HepG2 (cell line): Measurements from ENCODE around the gene KLF16. TPM values are rescaled to one million over a fixed set of nuclear protein-coding genes. Genes with fewer than 3 reads are reported as not detected.

ENCODE experiments used
- AGO2 ChIP-seq: fragments of 200-400 bp; formaldehyde crosslinking; optimal IDR thresholded peaks from 2 replicates; pipeline ENCODE3; 2017; ENCODE audit warnings: mild to moderate bottlenecking, low read depth, low read length, moderate library complexity
- DNMT1 ChIP-seq: sonication (generic); formaldehyde crosslinking; IDR thresholded peaks from 2 replicates; pipeline ENCODE4 v1.5.1; 2020; ENCODE audit warnings: mild to moderate bottlenecking, missing genetic modification reagents
- EHMT2 ChIP-seq: fragments of 200-600 bp; sonication (generic); IDR thresholded peaks from 2 replicates; pipeline ENCODE4 v1.7.0; 2017; ENCODE audit warnings: antibody characterized with exemption, low read depth, low read length, borderline replicate concordance
- HOXA9 ChIP-seq: sonication (generic); formaldehyde crosslinking; IDR thresholded peaks from 2 replicates; pipeline ENCODE4 v1.8.1; 2022; ENCODE audit warnings: missing genetic modification reagents, mild to moderate bottlenecking, moderate library complexity, borderline replicate concordance
- IRX3 ChIP-seq: sonication (generic); formaldehyde crosslinking; IDR thresholded peaks from 2 replicates; pipeline ENCODE4 v1.8.1; 2023; ENCODE audit warnings: mild to moderate bottlenecking, low read depth, missing genetic modification reagents, borderline replicate concordance
- KDM2A ChIP-seq: sonication (generic); formaldehyde crosslinking; IDR thresholded peaks from 2 replicates; pipeline ENCODE4 v1.4.0; 2020; ENCODE audit warnings: low read depth, missing genetic modification reagents, borderline replicate concordance
- POLR2G ChIP-seq: fragments of 200-400 bp; formaldehyde crosslinking; IDR thresholded peaks from 2 replicates; pipeline ENCODE4 v1.6.1; 2018; ENCODE audit warnings: mild to moderate bottlenecking, low read depth, low read length, moderate library complexity
- RFX1 ChIP-seq: fragments of 450-650 bp; IDR thresholded peaks from 2 replicates; pipeline ENCODE4 v1.6.1; 2017
- SKI ChIP-seq: fragments of 450-650 bp; IDR thresholded peaks from one replicate; pipeline ENCODE4 v1.6.1; 2018; ENCODE audit warnings: mild to moderate bottlenecking; ENCODE audit not compliant: partially characterized antibody
- SPEN ChIP-seq: sonication (generic); formaldehyde crosslinking; IDR thresholded peaks from 2 replicates; pipeline ENCODE4 v1.5.1; 2020; ENCODE audit warnings: low read depth, mild to moderate bottlenecking, missing genetic modification reagents
- XRCC5 ChIP-seq: fragments of 200-400 bp; formaldehyde crosslinking; optimal IDR thresholded peaks from 2 replicates; pipeline ENCODE3; 2017; ENCODE audit warnings: mild to moderate bottlenecking, low read length
- ZNF430 ChIP-seq: sonication (generic); formaldehyde crosslinking; IDR thresholded peaks from 2 replicates; pipeline ENCODE4 v1.9.0; 2021; ENCODE audit warnings: mild to moderate bottlenecking, missing genetic modification reagents
- ZNF484 ChIP-seq: sonication (generic); formaldehyde crosslinking; IDR thresholded peaks from 2 replicates; pipeline ENCODE4 v1.5.1; 2020; ENCODE audit warnings: mild to moderate bottlenecking, low read depth, missing genetic modification reagents, borderline replicate concordance
- ZNF557 ChIP-seq: sonication (generic); formaldehyde crosslinking; IDR thresholded peaks from 2 replicates; pipeline ENCODE4 v1.4.0; 2020; ENCODE audit warnings: missing genetic modification reagents
- ZNF577 ChIP-seq: sonication (generic); formaldehyde crosslinking; IDR thresholded peaks from 2 replicates; pipeline ENCODE4 v1.4.0; 2020; ENCODE audit warnings: mild to moderate bottlenecking, low read depth, missing genetic modification reagents, borderline replicate concordance
- polyA plus RNA-seq, 8 experiments: library from polyadenylated mRNA; depleted of rRNA in 3 of 8; stranded (reverse) in 7 of 8; unstranded in 1 of 8; fragments of >200 nt; fragmentation: Illumina TruSeq in 4 of 8; extraction: Trizol in 4 of 8; gene quantifications; 2 replicates each; pipeline versions ENCODE4 v1.2.1 to v1.2.3, GENCODE V29; 2011 to 2016; ENCODE audit warnings: low read depth in 4 of 8, missing spikeins in 1 of 8, mixed read lengths in 1 of 8; ENCODE audit not compliant: insufficient read depth in 1 of 8
- total RNA-seq, 5 experiments: library from RNA; depleted of rRNA; stranded (reverse); fragments of >200 nt; fragmentation: Illumina TruSeq; extraction: Trizol; gene quantifications; 2 replicates each; pipeline ENCODE4 v1.2.3, GENCODE V29; 2016; ENCODE audit warnings: low read depth in 1 of 5
- TF ChIP-seq, protein P1 (sequence below): sonication (generic); formaldehyde crosslinking; IDR thresholded peaks from 2 replicates; pipeline ENCODE4 v1.9.0; 2021; ENCODE audit warnings: missing genetic modification reagents, borderline replicate concordance
- TF ChIP-seq, protein P2 (sequence below): sonication (generic); formaldehyde crosslinking; IDR thresholded peaks from 2 replicates; pipeline ENCODE4 v1.8.1; 2023; ENCODE audit warnings: mild to moderate bottlenecking, missing genetic modification reagents, borderline replicate concordance
- TF ChIP-seq, protein P3 (sequence below): sonication (generic); formaldehyde crosslinking; conservative IDR thresholded peaks from 2 replicates; pipeline ENCODE4 v1.8.1; 2023; ENCODE audit warnings: missing genetic modification reagents
- TF ChIP-seq, protein P4 (sequence below): sonication (generic); formaldehyde crosslinking; IDR thresholded peaks from 2 replicates; pipeline ENCODE4 v1.4.0; 2020; ENCODE audit warnings: missing genetic modification reagents, low read depth, mild to moderate bottlenecking, borderline replicate concordance
- TF ChIP-seq, protein P5 (sequence below): fragments of 450-650 bp; IDR thresholded peaks from 2 replicates; pipeline ENCODE4 v1.6.1; 2016

Gene KLF16
- total and polyA plus RNA-seq, 2 of the 13 experiments (the other 11 are each of a cell fraction or from before 2014, with no cell fraction given): 3.5 to 6.7 TPM

DNA sequence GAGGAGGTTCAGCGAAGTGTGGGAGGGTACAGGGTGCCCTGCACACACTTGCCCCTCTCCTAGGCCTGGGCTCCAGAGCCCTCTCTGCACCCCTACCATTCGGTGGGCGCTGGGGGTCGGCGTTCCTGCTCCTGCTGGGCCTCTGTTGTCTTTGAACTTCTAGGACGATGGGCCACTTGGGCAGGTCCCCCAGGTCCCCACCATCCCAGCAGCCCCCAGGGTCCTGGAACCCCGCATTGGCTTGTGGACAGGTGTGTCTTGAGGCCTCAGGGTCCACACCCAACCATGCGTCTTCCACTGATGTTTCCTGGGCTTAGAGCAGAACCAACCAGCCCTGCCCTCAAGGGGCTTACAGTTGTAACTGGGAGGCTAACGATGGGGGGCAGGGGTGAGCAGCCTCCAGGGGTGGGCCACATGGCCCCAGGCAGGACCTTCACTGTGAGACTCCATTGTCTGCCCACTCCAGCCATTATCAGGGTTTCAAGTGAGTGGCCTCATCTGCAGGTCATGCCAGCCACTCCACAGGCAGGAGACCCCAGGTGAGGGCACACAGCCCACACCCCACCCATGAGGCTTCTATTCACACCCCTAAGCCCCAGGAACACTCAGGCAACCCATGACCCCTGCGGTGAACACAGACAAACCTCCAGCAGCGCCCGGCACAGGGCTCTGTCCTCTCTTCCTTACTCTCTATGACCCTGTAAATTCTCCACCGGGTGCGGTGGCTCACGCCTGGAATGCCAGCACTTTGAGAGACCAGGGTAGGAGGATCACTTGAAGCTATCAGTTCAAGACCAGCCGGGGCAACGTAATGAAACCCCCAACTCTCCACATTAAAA is 2.0 kb upstream of the KLF16 start (continued):
- TF ChIP-seq, protein P1, sequence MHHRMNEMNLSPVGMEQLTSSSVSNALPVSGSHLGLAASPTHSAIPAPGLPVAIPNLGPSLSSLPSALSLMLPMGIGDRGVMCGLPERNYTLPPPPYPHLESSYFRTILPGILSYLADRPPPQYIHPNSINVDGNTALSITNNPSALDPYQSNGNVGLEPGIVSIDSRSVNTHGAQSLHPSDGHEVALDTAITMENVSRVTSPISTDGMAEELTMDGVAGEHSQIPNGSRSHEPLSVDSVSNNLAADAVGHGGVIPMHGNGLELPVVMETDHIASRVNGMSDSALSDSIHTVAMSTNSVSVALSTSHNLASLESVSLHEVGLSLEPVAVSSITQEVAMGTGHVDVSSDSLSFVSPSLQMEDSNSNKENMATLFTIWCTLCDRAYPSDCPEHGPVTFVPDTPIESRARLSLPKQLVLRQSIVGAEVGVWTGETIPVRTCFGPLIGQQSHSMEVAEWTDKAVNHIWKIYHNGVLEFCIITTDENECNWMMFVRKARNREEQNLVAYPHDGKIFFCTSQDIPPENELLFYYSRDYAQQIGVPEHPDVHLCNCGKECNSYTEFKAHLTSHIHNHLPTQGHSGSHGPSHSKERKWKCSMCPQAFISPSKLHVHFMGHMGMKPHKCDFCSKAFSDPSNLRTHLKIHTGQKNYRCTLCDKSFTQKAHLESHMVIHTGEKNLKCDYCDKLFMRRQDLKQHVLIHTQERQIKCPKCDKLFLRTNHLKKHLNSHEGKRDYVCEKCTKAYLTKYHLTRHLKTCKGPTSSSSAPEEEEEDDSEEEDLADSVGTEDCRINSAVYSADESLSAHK (CRISPR knock-in tag): no peak
- TF ChIP-seq, protein P2, sequence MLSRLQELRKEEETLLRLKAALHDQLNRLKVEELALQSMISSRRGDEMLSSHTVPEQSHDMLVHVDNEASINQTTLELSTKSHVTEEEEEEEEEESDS: no peak
- no peak for TF ChIP-seq AGO2
- 0 out of 2 replicates have a peak, but pooled peaks have one; percentile 12 for TF ChIP-seq ZNF430 (CRISPR knock-in tag)
- no peak for TF ChIP-seq ZNF557 (CRISPR knock-in tag)
- no peak for TF ChIP-seq IRX3 (CRISPR knock-in tag)
- no peak for TF ChIP-seq EHMT2
- TF ChIP-seq, protein P3, sequence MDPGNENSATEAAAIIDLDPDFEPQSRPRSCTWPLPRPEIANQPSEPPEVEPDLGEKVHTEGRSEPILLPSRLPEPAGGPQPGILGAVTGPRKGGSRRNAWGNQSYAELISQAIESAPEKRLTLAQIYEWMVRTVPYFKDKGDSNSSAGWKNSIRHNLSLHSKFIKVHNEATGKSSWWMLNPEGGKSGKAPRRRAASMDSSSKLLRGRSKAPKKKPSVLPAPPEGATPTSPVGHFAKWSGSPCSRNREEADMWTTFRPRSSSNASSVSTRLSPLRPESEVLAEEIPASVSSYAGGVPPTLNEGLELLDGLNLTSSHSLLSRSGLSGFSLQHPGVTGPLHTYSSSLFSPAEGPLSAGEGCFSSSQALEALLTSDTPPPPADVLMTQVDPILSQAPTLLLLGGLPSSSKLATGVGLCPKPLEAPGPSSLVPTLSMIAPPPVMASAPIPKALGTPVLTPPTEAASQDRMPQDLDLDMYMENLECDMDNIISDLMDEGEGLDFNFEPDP (CRISPR knock-in tag): no peak
- TF ChIP-seq, protein P4, sequence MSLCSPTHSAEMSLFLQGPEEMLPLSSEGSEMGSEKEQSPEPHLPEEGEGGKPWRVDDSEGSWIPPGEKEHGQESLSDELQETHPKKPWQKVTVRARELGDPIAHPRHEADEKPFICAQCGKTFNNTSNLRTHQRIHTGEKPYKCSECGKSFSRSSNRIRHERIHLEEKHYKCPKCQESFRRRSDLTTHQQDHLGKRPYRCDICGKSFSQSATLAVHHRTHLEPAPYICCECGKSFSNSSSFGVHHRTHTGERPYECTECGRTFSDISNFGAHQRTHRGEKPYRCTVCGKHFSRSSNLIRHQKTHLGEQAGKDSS (CRISPR knock-in tag): no peak
- TF ChIP-seq ZNF484 (CRISPR knock-in tag): no peak
- TF ChIP-seq RFX1: no peak
- TF ChIP-seq, protein P5, sequence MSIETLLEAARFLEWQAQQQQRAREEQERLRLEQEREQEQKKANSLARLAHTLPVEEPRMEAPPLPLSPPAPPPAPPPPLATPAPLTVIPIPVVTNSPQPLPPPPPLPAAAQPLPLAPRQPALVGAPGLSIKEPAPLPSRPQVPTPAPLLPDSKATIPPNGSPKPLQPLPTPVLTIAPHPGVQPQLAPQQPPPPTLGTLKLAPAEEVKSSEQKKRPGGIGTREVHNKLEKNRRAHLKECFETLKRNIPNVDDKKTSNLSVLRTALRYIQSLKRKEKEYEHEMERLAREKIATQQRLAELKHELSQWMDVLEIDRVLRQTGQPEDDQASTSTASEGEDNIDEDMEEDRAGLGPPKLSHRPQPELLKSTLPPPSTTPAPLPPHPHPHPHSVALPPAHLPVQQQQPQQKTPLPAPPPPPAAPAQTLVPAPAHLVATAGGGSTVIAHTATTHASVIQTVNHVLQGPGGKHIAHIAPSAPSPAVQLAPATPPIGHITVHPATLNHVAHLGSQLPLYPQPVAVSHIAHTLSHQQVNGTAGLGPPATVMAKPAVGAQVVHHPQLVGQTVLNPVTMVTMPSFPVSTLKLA: no peak
- TF ChIP-seq DNMT1: no peak
- TF ChIP-seq POLR2G: 0 out of 2 replicates have a peak, but pooled peaks have one; percentile 9
- no peak for TF ChIP-seq HOXA9 (CRISPR knock-in tag)
- no peak for TF ChIP-seq SKI
- TF ChIP-seq KDM2A (CRISPR knock-in tag): no peak
- TF ChIP-seq ZNF577: no peak
- TF ChIP-seq SPEN (CRISPR knock-in tag): 0 out of 2 replicates have a peak, but pooled peaks have one; percentile 27
- no peak for TF ChIP-seq XRCC5
